K562 (cell line): ENCODE data around the gene UROS. TPM values are rescaled to one million over a fixed set of nuclear protein-coding genes. Genes with fewer than 3 reads are reported as not detected.

ENCODE experiments used
- ATAC-seq: fragments of 200-7000 bp; cut with Tn5 transposase; 3 replicates; pipeline ENCODE4 v1.9.1; 2020; ENCODE audit warnings: moderate library complexity
- BruUV-seq: library from RNA; stranded (reverse); fragments of 400-500 nt; replicated peaks from 2 replicates; lab custom pipeline; 2021; lab: Mats Ljungman, UMichigan
- CTCF ChIA-PET: fragments of 300-600 bp; formaldehyde crosslinking; extraction: SDS; loops from one replicate; lab custom pipeline; 2021; ENCODE audit warnings: low intra/inter-chr PET ratio; lab: Yijun Ruan, JAX
- POLR2A ChIA-PET: fragments of 300-600, 350-650 bp; sonication (Branson Sonifier 250); formaldehyde crosslinking; extraction: SDS; loops from one replicate; lab custom pipeline; 2021; ENCODE audit warnings: antibody characterized with exemption, inconsistent platforms; lab: Yijun Ruan, JAX
- DNase-seq, 4 experiments: peaks; one replicate each; pipeline versions ENCODE4 v3.0.0 to v3.0.0-alpha.2; 2011 to 2018; ENCODE audit warnings: low spot score in 3 of 4, mixed read lengths in 3 of 4; ENCODE audit errors: extremely low read depth in 1 of 4
- FAIRE-seq: peaks from 2 replicates; lab custom pipeline; 2011; peaks lifted over from hg19 to GRCh38; lab: Jason Lieb, UNC
- H2AFZ ChIP-seq: 2 replicates; pipeline ENCODE4 v1.6.0; 2011; ENCODE audit warnings: low read depth, low read length, control low read depth, inconsistent platforms
- H3K27ac ChIP-seq: fragments of 200-600 bp; 3 replicates; pipeline ENCODE4 v1.8.0; 2011; ENCODE audit warnings: low read depth, mild to moderate bottlenecking, control low read depth, inconsistent platforms, low read length, moderate library complexity, mixed read lengths; ENCODE audit errors: extremely low read depth
- H3K27me3 ChIP-seq, 2 experiments: fragments of 300-600 bp in 1 of 2; 2 replicates in 1 of 2; 3 replicates in 1 of 2; pipeline versions ENCODE4 v1.6.0 to v1.8.0; 2011; ENCODE audit warnings: inconsistent platforms in 2 of 2, low read length in 2 of 2, mild to moderate bottlenecking in 1 of 2, mixed read lengths in 1 of 2, moderate library complexity in 1 of 2; ENCODE audit not compliant: control insufficient read depth in 2 of 2, insufficient read depth in 2 of 2
- H3K36me3 ChIP-seq: fragments of 300-600 bp; 3 replicates; pipeline ENCODE4 v1.8.0; 2011; ENCODE audit warnings: mild to moderate bottlenecking, low read length, inconsistent platforms; ENCODE audit not compliant: control insufficient read depth, insufficient read depth
- H3K4me1 ChIP-seq, 2 experiments: fragments of 200-600 bp in 1 of 2; replicated peaks in 1 of 2; 2 replicates in 1 of 2; 3 replicates in 1 of 2; pipeline versions ENCODE4 v1.5.1 to v1.8.0; 2011; ENCODE audit warnings: inconsistent platforms in 2 of 2, low read length in 2 of 2, mild to moderate bottlenecking in 1 of 2, mixed read lengths in 1 of 2, moderate library complexity in 1 of 2; ENCODE audit not compliant: control insufficient read depth in 2 of 2, insufficient read depth in 2 of 2
- H3K4me2 ChIP-seq: 2 replicates; pipeline ENCODE4 v1.6.1; 2011; ENCODE audit warnings: low read length, control low read depth, inconsistent platforms, mixed read lengths; ENCODE audit not compliant: insufficient read depth
- H3K4me3 ChIP-seq: fragments of 200-600 bp; sonication (generic), shearing (Covaris generic); 2 replicates; pipeline ENCODE4 v1.5.1; 2016; ENCODE audit warnings: control low read depth, inconsistent platforms
- H3K79me2 ChIP-seq: fragments of 200-600 bp; 3 replicates; pipeline ENCODE4 v1.8.0; 2011; ENCODE audit warnings: low read length, inconsistent platforms; ENCODE audit not compliant: control insufficient read depth, insufficient read depth
- H3K9ac ChIP-seq, 2 experiments: 2 replicates each; pipeline versions ENCODE4 v1.6.0 to v1.6.1; 2011; ENCODE audit warnings: low read depth in 2 of 2, low read length in 2 of 2, control low read depth in 1 of 2, inconsistent platforms in 1 of 2, mild to moderate bottlenecking in 1 of 2, mixed read lengths in 1 of 2; ENCODE audit not compliant: insufficient read depth in 1 of 2
- H3K9me1 ChIP-seq: one replicate; pipeline ENCODE4 v1.6.0; 2011; ENCODE audit warnings: inconsistent platforms, mild to moderate bottlenecking, low read length, moderate library complexity; ENCODE audit not compliant: control insufficient read depth, insufficient read depth
- H3K9me3 ChIP-seq: replicated peaks from 2 replicates; pipeline ENCODE4 v1.5.1; 2011; ENCODE audit warnings: low read depth, low read length, inconsistent platforms; ENCODE audit not compliant: control insufficient read depth, insufficient read depth
- H4K20me1 ChIP-seq: replicated peaks from 2 replicates; pipeline ENCODE4 v1.6.1; 2011; ENCODE audit warnings: low read length, inconsistent platforms, mixed read lengths; ENCODE audit not compliant: control insufficient read depth, insufficient read depth
- POLR3G ChIP-seq: IDR thresholded peaks from 2 replicates; pipeline ENCODE4 v1.6.1; 2011; ENCODE audit not compliant: insufficient read length, insufficient replicate concordance; ENCODE audit errors: extremely low read depth
- ZBTB8A ChIP-seq: fragments of 450-650 bp; IDR thresholded peaks from 2 replicates; pipeline ENCODE4 v1.6.1; 2018; ENCODE audit warnings: mild to moderate bottlenecking, moderate library complexity; ENCODE audit not compliant: partially characterized antibody
- ZNF512 ChIP-seq: IDR thresholded peaks from 2 replicates; pipeline ENCODE4 v1.6.1; 2016; ENCODE audit warnings: missing genetic modification characterization, missing compliant biosample characterization
- ZNF609 ChIP-seq: sonication (generic); formaldehyde crosslinking; IDR thresholded peaks from 2 replicates; pipeline ENCODE4 v1.8.1; 2023; ENCODE audit warnings: missing genetic modification reagents, mild to moderate bottlenecking, borderline replicate concordance
- WGBS: fragments of 100-300 bp; shearing (Covaris generic); methylation state at CpG from one replicate; pipeline ENCODE4 v1.1.6; 2016; ENCODE audit warnings: low coverage, mixed read lengths; ENCODE audit not compliant: insufficient coverage; ENCODE audit errors: missing lambda C conversion rate; 5-methylcytosine and 5-hydroxymethylcytosine counted together
- in situ Hi-C: fragments of 300-500 bp; cut with MboI; formaldehyde crosslinking; loops from 4 replicates; pipeline ENCODE4 v1.15.0; 2018; ENCODE audit warnings: inconsistent platforms, mixed read lengths
- intact Hi-C: fragments of 100-400 bp; cut with micrococcal nuclease; formaldehyde crosslinking; loops from 2 replicates; pipeline ENCODE4 v1.14.2; 2022
- polyA plus RNA-seq, 8 experiments: library from polyadenylated mRNA; depleted of rRNA in 4 of 8; stranded (reverse) in 5 of 8; unstranded in 3 of 8; fragments of >200 nt; fragmentation: Nextera tagmentation in 2 of 8; fragmentation: Illumina TruSeq in 1 of 8; extraction: Ambion mirVana in 2 of 8; extraction: Trizol in 1 of 8; gene quantifications; 2 replicates each; pipeline versions ENCODE4 v1.2.1 to v1.2.3, GENCODE V29; 2011 to 2014; ENCODE audit warnings: inconsistent platforms in 1 of 8, missing spikeins in 1 of 8
- total RNA-seq, 7 experiments: library from RNA; depleted of rRNA in 6 of 7; stranded (reverse); fragments of >200 nt in 6 of 7; fragmentation: Illumina TruSeq in 2 of 7; extraction: Trizol in 2 of 7; gene quantifications; 2 replicates each; pipeline versions ENCODE4 v1.2.1 to v1.2.3, GENCODE V29; 2011 to 2021; ENCODE audit warnings: low replicate concordance in 1 of 7

Gene UROS
- total and polyA plus RNA-seq, 9 of the 15 experiments (the other 6 are each of a cell fraction or from before 2014, with no cell fraction given) = 6.4 to 39.1 (median 32.3) TPM

- no peak for TF ChIP-seq ZNF609
- no peak for TF ChIP-seq POLR3G
- TF ChIP-seq ZBTB8A = no peak
Observed at GRCh38 chr10:125865120-125865519, 42.1 kb upstream of the UROS start (continued).

GRCh38 chr10:125859128-125859817 is 36.2 kb upstream of the UROS start:
- no peak for ATAC-seq
- in situ Hi-C loops (no loop called here), intact Hi-C loops (no loop called here)
- Histone ChIP-seq H3K27ac (no peak overlapping the region), H3K4me3 (no peak overlapping the region), H3K36me3 (peaks cover 14% of the 10 kb centered on the region; the same call in 2 of the 3 replicates), H3K27me3 (no peaks in the 10 kb centered on the region), H3K9me1 (no peaks in the 10 kb centered on the region), H3K9me3 (no peaks in the 10 kb centered on the region), H2AFZ (no peak overlapping the region), H3K79me2 (no peaks in the 10 kb centered on the region), H3K9ac (no peak overlapping the region), H3K4me2 (no peak overlapping the region), H4K20me1 (no peaks in the 10 kb centered on the region), H3K4me1 (no peaks in the 10 kb centered on the region)
- ChIA-PET POLR2A (no interaction called here), CTCF (no interaction called here)
- no TSS peak for BruUV-seq
- peak; percentile 26 for FAIRE-seq
- WGBS = 84% methylated on average over 4 of the region's 4 CpGs
- no peak for DNase-seq
- TF ChIP-seq ZNF512 (tag) = no peak
